GM21723 (cell line): ENCODE data around the gene CSRP1.
"Not testable (repeated sequence)": the region's sequence is repeated elsewhere in the genome, so short reads cannot be mapped to it uniquely, and the experiment has no call there.

ENCODE experiments used
- ATAC-seq: cut with Tn5 transposase; IDR thresholded peaks from one replicate; pipeline ENCODE4 v1.9.1; 2021; ENCODE audit warnings: mild to moderate bottlenecking, moderate library complexity; ENCODE audit not compliant: unreplicated experiment

CSRP1 gene

DNA sequence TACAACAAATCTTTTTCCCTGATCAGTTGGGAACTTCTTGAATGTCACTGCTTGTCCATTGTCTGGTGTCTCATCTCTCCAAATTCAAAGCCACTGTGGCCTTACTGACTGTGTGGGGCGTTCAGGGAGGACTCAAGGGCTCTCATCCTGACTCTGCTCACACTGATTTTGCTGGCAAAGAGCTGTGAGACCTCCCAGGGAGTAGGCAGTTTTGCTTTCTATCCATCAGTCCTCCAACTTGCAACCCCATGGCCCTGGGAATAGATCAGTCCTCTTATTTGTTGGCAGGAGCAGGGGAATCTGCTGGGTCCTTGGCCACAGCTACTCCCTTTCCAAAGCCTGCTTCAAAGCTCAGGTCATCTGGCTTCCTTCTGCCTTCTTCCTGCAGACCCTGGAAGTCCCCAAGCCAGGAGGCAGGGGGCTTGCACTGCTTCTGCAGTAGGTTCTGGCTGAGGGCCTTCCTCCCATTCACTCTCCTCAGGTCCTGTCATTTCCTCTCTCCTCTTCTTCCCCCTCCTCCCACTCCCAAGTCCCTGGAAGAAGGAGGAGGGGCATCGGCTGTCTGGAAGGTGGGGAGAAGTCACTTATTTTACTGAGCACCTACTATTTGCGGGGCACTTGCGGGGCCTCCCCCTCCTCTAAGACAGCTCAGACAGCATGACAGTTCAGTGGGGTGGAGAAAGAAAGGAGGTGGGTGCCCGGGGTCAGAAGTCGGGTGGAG lies 31.1 kb upstream of the CSRP1 start:
- no peak for ATAC-seq

GRCh38 chr1:201537467-201537866 lies 30.5 kb upstream of the CSRP1 start:
- no peak for ATAC-seq

GRCh38 chr1:201537028-201537427 lies 30.1 kb upstream of the CSRP1 start:
- no peak for ATAC-seq

GRCh38 chr1:201536558-201536957 lies 29.6 kb upstream of the CSRP1 start:
- no peak for ATAC-seq

- ATAC-seq: no peak
Observed at GRCh38 chr1:201535919-201536245, 29.0 kb upstream of the CSRP1 start.

GRCh38 chr1:201535046-201535918 lies 28.4 kb upstream of the CSRP1 start:
- no peak for ATAC-seq

GRCh38 chr1:201533836-201534235 lies 26.9 kb upstream of the CSRP1 start:
- no peak for ATAC-seq

DNA sequence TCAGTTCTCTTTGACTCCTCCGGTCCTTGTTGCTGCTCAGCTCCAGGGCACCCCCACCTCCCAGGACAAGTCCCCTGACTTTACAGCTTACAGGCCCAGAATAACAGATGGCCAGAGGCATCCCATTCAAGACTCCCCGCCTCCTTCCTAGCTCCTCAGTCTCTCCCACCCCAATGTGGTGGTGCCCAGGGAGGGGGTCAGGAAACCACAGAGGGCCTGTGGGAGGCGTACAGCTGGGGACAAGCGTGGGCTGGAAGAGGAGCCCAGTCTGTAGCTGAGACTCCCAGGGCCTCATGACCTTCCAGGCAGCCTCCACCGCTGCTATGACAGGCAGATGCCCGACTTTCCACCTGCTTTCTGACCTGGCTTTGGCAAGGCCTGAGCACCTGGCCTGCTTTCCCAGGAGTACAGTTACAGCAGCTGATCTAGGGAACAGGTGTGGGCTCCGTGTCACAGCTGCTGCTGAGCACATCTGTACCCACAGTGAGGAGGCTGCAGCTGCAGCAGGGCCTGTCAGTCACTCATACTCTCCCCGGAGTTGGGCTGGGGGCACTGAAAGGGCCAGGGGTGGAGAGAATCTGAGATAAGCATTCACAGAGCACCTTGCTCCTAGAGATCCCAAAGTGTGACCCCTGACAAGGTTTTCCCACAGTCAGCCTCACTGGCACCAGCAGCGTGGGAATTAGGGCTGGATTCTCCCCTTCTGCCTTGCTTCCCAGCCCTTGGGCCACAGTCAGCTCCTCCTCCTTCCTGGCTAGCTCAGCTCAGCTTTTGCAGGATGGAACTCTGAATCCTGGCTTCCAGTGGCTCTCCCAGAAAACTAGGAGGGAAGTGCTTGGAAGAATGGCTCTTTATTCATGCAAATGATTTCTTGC lies 24.9 kb upstream of the CSRP1 start:
- ATAC-seq: no peak

GRCh38 chr1:201530741-201531531 lies 24.0 kb upstream of the CSRP1 start:
- ATAC-seq: no peak

GRCh38 chr1:201528631-201529252 lies 21.8 kb upstream of the CSRP1 start:
- no peak for ATAC-seq

- no peak for ATAC-seq
Observed at GRCh38 chr1:201527879-201528278, 21.0 kb upstream of the CSRP1 start.

DNA sequence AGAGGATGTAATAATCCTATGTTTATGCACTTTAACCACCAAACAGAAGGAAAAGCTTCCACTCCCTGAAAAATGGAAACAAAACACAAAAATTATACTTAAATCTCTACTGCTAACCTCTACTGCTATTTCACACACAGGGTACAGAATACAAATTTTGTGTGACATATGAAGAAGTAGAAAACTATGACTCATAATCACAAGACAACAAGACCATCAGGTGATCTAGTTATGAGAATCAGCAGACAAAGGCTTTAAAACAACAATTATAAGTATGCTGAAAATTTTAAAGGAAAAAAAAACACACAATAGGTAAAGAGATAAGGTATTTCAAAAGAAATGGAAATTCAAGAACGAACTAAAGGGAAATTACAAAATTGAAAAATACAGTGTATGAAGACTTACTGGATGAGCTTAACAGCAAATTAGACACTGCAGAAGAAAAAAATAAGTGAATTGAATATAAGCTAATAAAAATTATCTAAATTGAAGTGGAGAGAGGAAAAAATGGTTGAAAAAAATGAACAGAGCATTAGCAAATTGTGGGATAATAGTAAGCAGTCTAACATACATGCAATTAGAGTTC lies 18.4 kb upstream of the CSRP1 start:
- no peak for ATAC-seq

DNA sequence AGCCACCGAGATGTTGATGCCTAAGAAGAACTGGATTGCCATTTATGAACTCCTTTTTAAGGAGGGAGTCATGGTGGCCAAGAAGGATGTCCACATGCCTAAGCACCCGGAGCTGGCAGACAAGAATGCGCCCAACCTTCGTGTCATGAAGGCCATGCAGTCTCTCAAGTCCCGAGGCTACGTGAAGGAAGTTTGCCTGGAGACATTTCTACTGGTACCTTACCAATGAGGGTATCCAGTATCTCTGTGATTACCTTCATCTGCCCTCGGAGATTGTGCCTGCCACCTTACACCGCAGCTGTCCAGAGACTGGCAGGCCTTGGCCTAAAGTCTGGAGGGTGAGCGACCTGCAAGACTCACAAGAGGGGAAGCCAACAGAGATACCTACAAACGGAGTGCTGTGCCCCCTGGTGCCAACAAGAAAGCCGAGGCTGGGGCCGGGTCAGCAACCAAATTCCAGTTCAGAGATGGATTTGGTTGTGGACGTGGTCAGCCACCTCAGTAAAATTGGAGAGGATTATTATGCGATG lies 13.2 kb upstream of the CSRP1 start:
- not testable (repeated sequence) for ATAC-seq

- ATAC-seq: no peak
Observed at GRCh38 chr1:201518071-201518470, 11.1 kb upstream of the CSRP1 start.

GRCh38 chr1:201517631-201518030 lies 10.7 kb upstream of the CSRP1 start:
- ATAC-seq: no peak

GRCh38 chr1:201516511-201517127 lies 9.7 kb upstream of the CSRP1 start:
- no peak for ATAC-seq

DNA sequence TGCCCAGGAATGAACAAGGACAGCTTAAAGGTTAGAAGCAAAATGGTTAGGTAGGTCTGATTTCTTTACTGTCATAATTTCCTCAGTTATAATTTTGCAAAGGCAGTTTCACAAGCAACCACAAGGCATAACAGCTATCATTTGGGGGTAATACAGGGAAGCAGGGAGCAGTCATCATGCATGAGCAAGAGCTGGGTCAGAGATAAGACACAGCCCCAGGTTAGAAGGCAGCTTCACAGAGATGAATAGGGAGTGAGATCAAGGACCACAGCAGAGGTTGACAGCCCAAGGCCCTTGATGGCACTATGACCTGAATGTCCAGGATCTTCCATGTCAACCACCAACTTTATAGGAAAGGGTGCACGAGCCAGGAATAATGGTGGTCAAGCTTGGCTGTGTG lies 9.0 kb upstream of the CSRP1 start:
- no peak for ATAC-seq

GRCh38 chr1:201515062-201515750 lies 8.3 kb upstream of the CSRP1 start:
- no peak for ATAC-seq

DNA sequence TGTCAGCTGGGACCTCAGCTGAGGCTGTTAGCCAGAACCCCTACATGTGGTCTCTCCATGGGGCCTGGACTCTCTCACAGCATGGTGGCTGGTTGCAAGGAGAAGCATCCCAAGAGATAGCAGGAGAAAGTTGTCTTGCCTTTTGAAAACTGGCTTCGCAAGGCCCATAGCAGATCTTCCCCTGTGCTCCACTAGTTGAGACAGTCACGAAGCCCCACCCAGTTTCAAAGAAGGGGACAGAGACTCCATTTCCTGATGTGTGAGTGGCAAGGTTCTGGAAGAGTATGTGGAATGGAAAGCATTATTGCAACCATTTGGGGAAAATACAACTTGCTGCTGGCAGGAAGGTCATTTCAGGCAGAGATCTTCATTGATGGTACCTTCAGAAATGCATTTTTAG lies 7.5 kb upstream of the CSRP1 start:
- ATAC-seq: no peak
